ENCODE data around the gene SLC26A1. TPM values are rescaled to one million over a fixed set of nuclear protein-coding genes. Genes with fewer than 3 reads are reported as not detected.
A peak's percentile ranks its signal among the peaks of the same experiment; 100 is the strongest.

Gene SLC26A1, protein sequence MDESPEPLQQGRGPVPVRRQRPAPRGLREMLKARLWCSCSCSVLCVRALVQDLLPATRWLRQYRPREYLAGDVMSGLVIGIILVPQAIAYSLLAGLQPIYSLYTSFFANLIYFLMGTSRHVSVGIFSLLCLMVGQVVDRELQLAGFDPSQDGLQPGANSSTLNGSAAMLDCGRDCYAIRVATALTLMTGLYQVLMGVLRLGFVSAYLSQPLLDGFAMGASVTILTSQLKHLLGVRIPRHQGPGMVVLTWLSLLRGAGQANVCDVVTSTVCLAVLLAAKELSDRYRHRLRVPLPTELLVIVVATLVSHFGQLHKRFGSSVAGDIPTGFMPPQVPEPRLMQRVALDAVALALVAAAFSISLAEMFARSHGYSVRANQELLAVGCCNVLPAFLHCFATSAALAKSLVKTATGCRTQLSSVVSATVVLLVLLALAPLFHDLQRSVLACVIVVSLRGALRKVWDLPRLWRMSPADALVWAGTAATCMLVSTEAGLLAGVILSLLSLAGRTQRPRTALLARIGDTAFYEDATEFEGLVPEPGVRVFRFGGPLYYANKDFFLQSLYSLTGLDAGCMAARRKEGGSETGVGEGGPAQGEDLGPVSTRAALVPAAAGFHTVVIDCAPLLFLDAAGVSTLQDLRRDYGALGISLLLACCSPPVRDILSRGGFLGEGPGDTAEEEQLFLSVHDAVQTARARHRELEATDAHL
- total RNA-seq = 0.25 and 0.77 TPM in 2 replicates
- 2.8 and 6.3 TPM in 2 replicates for polyA plus RNA-seq

DNA sequence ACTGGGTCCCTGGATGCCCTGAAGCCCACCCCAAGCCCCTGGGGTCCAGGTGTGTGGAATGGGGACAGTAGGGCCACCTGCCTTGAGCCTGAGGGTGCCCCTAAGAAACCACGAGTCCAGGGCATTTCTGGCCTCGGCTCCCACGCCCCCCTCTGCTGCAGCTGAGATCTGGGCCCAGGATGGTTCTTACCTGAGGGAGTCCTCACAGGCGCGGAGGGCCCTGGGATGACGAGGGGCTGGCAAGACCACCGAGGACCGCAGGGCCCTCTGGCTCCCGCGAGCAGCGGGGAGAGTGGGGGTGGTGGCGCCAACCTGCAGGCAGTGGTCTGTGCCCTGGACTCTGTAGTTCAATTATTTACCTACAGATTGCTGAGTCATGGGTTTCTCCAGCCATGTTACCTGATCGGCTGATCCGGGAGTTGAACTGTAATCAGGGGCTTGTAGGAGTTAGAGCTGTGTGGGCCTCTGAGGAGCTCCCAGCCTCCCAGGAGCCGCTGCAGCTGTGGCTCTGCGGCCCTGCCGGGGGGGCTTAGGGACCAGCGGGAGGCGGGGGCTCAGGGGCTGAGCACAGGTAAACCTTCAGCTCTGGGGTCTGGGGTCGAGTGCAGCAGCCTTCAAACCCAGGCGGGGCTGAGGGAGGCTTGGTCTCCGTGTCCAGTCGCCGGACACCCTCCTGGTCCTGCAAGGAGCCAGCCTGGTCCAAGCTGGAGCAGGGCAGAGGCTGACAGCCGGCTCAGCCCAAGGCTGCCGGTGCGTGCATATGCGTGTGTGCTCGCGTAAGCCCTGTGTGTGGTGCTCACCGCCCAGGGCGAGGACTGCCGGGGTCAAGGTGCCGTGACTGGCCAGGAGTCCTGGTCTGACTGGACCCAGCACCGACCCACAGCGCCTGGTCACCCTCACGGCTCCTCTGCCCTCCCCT, at the start of gene SLC26A1:
SLC26A1 (minus strand) TSS at position 294 of the 919 bp plus-strand sequence. CDS start 1,701 bp downstream, outside the sequence.
- Histone ChIP-seq H3K36me3 (no peaks in the 10 kb centered on the region), H3K4me3 (no peak within 1 kb of the TSS), H3K9me3 (ENCODE audit: low read depth) (no peaks in the 10 kb centered on the region), H3K27me3 (peaks cover 33% of the 10 kb centered on the region), H3K27ac (no peak within 1 kb of the TSS), H3K4me1 (ENCODE audit: low read depth) (no peaks in the 10 kb centered on the region)
- TF ChIP-seq, protein P1, sequence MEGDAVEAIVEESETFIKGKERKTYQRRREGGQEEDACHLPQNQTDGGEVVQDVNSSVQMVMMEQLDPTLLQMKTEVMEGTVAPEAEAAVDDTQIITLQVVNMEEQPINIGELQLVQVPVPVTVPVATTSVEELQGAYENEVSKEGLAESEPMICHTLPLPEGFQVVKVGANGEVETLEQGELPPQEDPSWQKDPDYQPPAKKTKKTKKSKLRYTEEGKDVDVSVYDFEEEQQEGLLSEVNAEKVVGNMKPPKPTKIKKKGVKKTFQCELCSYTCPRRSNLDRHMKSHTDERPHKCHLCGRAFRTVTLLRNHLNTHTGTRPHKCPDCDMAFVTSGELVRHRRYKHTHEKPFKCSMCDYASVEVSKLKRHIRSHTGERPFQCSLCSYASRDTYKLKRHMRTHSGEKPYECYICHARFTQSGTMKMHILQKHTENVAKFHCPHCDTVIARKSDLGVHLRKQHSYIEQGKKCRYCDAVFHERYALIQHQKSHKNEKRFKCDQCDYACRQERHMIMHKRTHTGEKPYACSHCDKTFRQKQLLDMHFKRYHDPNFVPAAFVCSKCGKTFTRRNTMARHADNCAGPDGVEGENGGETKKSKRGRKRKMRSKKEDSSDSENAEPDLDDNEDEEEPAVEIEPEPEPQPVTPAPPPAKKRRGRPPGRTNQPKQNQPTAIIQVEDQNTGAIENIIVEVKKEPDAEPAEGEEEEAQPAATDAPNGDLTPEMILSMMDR (IDR thresholded peaks at IDR 0.05; ENCODE audit: low read depth, low read length) = no peak
- no peak for DNase-seq (ENCODE audit: low read depth in 1 of 2, low spot score in 1 of 2)

DNA sequence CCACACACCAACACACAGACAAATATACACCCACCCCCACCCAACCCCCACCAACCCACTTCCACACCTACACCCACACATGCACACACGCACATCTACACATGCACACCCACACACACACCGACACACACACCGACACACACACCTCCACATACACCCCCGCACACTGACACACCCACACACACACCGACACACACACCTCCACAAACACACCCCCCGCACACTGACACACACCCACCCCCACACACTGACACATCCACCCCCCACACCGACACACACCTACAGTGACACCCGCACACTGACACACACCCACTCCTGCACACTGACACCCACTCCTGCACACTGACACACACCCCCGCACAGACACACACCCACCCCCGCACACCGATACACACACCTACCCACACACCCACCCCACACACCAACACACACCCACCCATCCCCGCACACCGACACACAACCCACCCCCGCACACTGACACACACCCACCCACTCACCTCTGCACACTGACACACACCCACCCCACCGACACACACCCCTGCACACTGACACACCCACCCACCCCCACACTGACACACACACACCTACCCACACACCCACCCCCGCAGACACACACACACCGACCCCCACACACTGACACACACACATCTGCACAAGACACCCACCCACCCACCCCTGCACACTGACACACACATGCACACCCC, 49.3 kb upstream of the SLC26A1 start:
- TF ChIP-seq, protein P1 (IDR thresholded peaks at IDR 0.05; ENCODE audit: low read depth, low read length) = no peak
- peaks cover 23% of the 10 kb centered on the region for H3K27me3 ChIP-seq
- no peaks in the 10 kb centered on the region for H3K4me1 ChIP-seq (ENCODE audit: low read depth)
- no peaks in the 10 kb centered on the region for H3K36me3 ChIP-seq
- no peak overlapping the region for H3K27ac ChIP-seq
- DNase-seq (ENCODE audit: low read depth in 1 of 2, low spot score in 1 of 2) = no peak
- H3K9me3 ChIP-seq (ENCODE audit: low read depth) = no peaks in the 10 kb centered on the region
- H3K4me3 ChIP-seq = no peak overlapping the region

DNA sequence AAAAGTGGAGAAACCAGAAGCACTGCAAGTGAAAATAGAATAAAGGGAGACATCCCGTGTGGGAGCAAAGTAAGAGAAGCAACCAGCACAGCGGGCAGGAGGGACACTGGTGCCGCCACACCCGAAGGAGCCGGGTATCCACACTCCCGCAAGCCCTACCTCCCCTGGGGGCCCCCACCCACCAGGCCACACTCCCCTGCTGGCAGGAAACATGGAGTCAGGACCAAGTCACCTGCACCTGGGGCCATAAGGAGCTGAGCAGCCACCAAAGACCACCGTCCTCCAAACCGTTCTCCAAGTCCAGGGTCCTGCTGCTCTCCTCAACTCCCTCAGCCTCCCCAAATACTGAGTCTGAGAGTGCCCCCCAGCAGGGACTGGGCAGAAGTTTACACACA, 48.7 kb upstream of the SLC26A1 start:
- no peak for DNase-seq (ENCODE audit: low read depth in 1 of 2, low spot score in 1 of 2)
- H3K27me3 ChIP-seq = peaks cover 17% of the 10 kb centered on the region
- H3K9me3 ChIP-seq (ENCODE audit: low read depth) = no peaks in the 10 kb centered on the region
- no peaks in the 10 kb centered on the region for H3K4me1 ChIP-seq (ENCODE audit: low read depth)
- no peaks in the 10 kb centered on the region for H3K36me3 ChIP-seq
- H3K4me3 ChIP-seq = no peak overlapping the region
- no peak overlapping the region for H3K27ac ChIP-seq
- TF ChIP-seq, protein P1 (IDR thresholded peaks at IDR 0.05; ENCODE audit: low read depth, low read length) = no peak

DNA sequence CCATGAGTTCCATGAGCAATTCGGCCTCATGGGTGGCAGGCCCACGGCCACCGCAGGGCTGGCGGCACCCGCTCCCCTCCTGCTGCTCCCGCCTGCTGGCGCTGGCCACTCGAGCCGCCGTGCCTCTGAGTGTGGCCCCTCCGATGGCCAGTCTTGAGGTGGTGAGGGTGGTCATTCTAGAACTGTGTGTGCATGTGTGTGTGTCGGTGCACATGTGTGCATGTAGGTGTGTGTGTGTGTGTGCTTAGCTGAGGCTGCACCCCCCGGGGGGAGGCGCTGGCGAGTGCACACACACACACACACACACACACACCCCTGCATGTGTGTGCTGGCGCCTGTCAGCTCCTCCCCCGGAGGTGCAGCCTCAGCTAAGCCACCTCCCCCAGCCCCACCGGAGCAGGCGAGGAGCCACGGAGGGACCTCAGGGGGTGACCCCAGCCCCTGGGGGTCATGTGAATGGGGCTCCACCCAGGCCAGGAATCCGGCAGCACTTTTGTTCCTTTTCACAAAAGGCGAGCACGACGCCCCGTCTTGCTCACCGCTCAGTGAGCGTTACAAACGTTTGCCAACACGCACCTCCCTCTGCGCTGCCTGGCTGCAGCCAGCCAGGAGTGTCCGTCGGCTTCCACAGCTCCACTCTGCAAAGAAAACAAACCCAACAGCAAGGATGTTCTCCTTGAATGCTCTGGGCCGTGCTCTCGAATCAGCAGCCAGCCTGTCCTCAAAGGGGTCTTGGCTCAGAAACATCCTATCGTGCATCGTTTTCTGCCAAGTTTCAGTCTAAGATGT, 48.1 kb upstream of the SLC26A1 start:
- Histone ChIP-seq H3K36me3 (no peaks in the 10 kb centered on the region), H3K9me3 (ENCODE audit: low read depth) (no peaks in the 10 kb centered on the region), H3K27me3 (peaks cover 15% of the 10 kb centered on the region), H3K4me3 (no peak overlapping the region), H3K27ac (no peak overlapping the region), H3K4me1 (ENCODE audit: low read depth) (peaks cover 3% of the 10 kb centered on the region)
- TF ChIP-seq, protein P1 (IDR thresholded peaks at IDR 0.05; ENCODE audit: low read depth, low read length) = no peak
- peak in 1 of 2 donors; percentile 66 for DNase-seq (ENCODE audit: low read depth in 1 of 2, low spot score in 1 of 2)
